Upper lobe of left lung (tissue), 6 donors: ENCODE measurements around the gene RPRML. TPM values are rescaled to one million over a fixed set of nuclear protein-coding genes. Genes with fewer than 3 reads are reported as not detected.

Experiments
- ATAC-seq, 2 donors: fragments of 200-7000 bp; cut with Tn5 transposase; one replicate each; pipeline ENCODE4 v1.9.1; 2022; ENCODE audit warnings: mild to moderate bottlenecking in 2 of 2, moderate library complexity in 2 of 2; ENCODE audit not compliant: low FRiP score in 2 of 2
- DNase-seq, 2 donors: peaks; one replicate each; pipeline ENCODE4 v3.0.0-alpha.2; 2019 to 2020
- H3K27ac ChIP-seq, 4 donors: fragments of 200-600 bp; sonication (generic); one replicate each; pipeline ENCODE4 v1.5.1; 2016 to 2019
- H3K27me3 ChIP-seq, 4 donors: fragments of 200-600 bp; sonication (generic); one replicate each; pipeline ENCODE4 v1.5.1; 2017 to 2019
- H3K36me3 ChIP-seq, 4 donors: fragments of 200-600 bp; sonication (generic); one replicate each; pipeline ENCODE4 v1.5.1; 2016 to 2019
- H3K4me1 ChIP-seq, 4 donors: fragments of 200-600 bp; sonication (generic); one replicate each; pipeline ENCODE4 v1.5.1; 2018 to 2019
- H3K4me3 ChIP-seq, 4 donors: fragments of 200-600 bp; sonication (generic); one replicate each; pipeline ENCODE4 v1.5.1; 2017 to 2019; ENCODE audit warnings: mild to moderate bottlenecking in 2 of 4, moderate library complexity in 1 of 4
- H3K9me3 ChIP-seq, 4 donors: fragments of 200-600 bp; sonication (generic); one replicate each; pipeline ENCODE4 v1.5.1; 2018 to 2019
- EP300 ChIP-seq, 4 donors: sonication (generic); formaldehyde crosslinking; IDR thresholded peaks; one replicate each; pipeline ENCODE4 v1.5.1; 2017; ENCODE audit warnings: antibody characterized with exemption in 4 of 4, control low read depth in 2 of 4
- POLR2A ChIP-seq, 4 donors: fragments of 450-650 bp; IDR thresholded peaks; one replicate each; pipeline ENCODE4 v1.5.1; 2016 to 2017; ENCODE audit warnings: antibody characterized with exemption in 4 of 4, mild to moderate bottlenecking in 2 of 4
- POLR2AphosphoS5 ChIP-seq, 2 donors: sonication (generic); formaldehyde crosslinking; IDR thresholded peaks; one replicate each; pipeline ENCODE4 v1.5.1; 2017; ENCODE audit warnings: antibody characterized with exemption in 2 of 2
- WGBS, 2 donors: methylation state at CpG; one replicate each; pipeline ENCODE4 v1.1.5; 2017 to 2018; 5-methylcytosine and 5-hydroxymethylcytosine counted together
- small RNA-seq, 4 donors: library from RNA; depleted of rRNA; stranded (forward); fragments of <200 nt; gene quantifications; one replicate each; pipeline ENCODE3, GENCODE V24; 2016
- total RNA-seq, 6 donors: library from RNA; depleted of rRNA in 4 of 6; stranded (reverse); fragments of >200 nt in 4 of 6; gene quantifications; one replicate each; pipeline versions ENCODE4 v1.1.0 to v1.2.1, GENCODE V29; 2016 to 2021
- TF ChIP-seq, protein P1 (sequence below), 6 experiments: fragments of 450-650 bp in 4 of 6; fragments of 200-600 bp in 2 of 6; sonication (generic) in 2 of 6; IDR thresholded peaks; one replicate each; pipeline ENCODE4 v1.5.1; 2016 to 2019; ENCODE audit warnings: antibody characterized with exemption in 6 of 6
- donor health status: DM: no; HTN: no; CAD: no; lungs with moderate emphysema.
- donor health status: DM: no; HTN: yes; CAD: no; lungs with severe emphysema.

Gene RPRML
- total RNA-seq, 6 donors from 2014 or later, result 0.30 to 3.9 (median 0.91) TPM; not detected in 3

GRCh38 chr17:46930051-46930450 is 49.0 kb downstream of the RPRML start:
- no peak for DNase-seq

DNA sequence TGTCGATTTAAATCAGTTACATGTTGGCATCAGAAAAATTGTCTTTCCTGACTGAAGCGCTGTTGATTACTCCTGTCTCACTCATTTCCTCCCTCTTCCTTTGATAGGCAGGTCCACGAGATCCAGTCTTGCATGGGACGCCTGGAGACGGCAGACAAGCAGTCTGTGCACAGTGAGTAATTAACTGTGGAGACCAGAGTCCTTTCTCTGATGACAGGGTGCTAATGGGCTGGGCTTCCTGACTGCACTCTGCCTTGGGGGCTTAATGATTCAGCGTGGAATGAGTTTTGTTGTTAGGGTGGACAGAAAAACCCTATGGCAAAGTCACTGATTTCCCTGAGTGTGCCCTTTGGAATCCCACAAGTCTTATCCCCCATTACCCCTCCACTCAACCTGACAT is 49.6 kb downstream of the RPRML start:
- no peak for TF ChIP-seq POLR2A (IDR thresholded peaks at IDR 0.05)
- TF ChIP-seq, protein P1, sequence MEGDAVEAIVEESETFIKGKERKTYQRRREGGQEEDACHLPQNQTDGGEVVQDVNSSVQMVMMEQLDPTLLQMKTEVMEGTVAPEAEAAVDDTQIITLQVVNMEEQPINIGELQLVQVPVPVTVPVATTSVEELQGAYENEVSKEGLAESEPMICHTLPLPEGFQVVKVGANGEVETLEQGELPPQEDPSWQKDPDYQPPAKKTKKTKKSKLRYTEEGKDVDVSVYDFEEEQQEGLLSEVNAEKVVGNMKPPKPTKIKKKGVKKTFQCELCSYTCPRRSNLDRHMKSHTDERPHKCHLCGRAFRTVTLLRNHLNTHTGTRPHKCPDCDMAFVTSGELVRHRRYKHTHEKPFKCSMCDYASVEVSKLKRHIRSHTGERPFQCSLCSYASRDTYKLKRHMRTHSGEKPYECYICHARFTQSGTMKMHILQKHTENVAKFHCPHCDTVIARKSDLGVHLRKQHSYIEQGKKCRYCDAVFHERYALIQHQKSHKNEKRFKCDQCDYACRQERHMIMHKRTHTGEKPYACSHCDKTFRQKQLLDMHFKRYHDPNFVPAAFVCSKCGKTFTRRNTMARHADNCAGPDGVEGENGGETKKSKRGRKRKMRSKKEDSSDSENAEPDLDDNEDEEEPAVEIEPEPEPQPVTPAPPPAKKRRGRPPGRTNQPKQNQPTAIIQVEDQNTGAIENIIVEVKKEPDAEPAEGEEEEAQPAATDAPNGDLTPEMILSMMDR (IDR thresholded peaks at IDR 0.05), result no peak
- Histone ChIP-seq H3K36me3 (peaks cover 37 to 52% (median 44%) of the 10 kb centered on the region in 4 donors), H3K27ac (peak overlapping the region in 2 of 4 donors; percentile 65 to 67), H3K4me1 (peaks cover 24 to 47% (median 35%) of the 10 kb centered on the region in 4 donors), H3K9me3 (no peaks in the 10 kb centered on the region), H3K27me3 (no peaks in the 10 kb centered on the region), H3K4me3 (no peak overlapping the region)
- no peak for DNase-seq
- 42 to 75% methylated on average over 6 of the region's 6 CpGs for WGBS, 2 donors
- no peak for ATAC-seq

More at GRCh38 chr17:46930051-46930450, 49.0 kb downstream of the RPRML start:
- no peak for TF ChIP-seq POLR2AphosphoS5 (IDR thresholded peaks at IDR 0.05)
- TF ChIP-seq, protein P1 (IDR thresholded peaks at IDR 0.05), result no peak
- TF ChIP-seq EP300 (IDR thresholded peaks at IDR 0.05), result no peak
- no peak for TF ChIP-seq POLR2A (IDR thresholded peaks at IDR 0.05)
- H3K36me3 ChIP-seq, result peaks cover 38 to 58% (median 50%) of the 10 kb centered on the region in 4 donors
- 90 to 95% methylated on average over 4 of the region's 4 CpGs for WGBS, 2 donors
- no peak overlapping the region for H3K4me3 ChIP-seq
- H3K9me3 ChIP-seq, result no peaks in the 10 kb centered on the region
- H3K27ac ChIP-seq, result peak overlapping the region in 2 of 4 donors; percentile 26 to 64
- ATAC-seq, result no peak
- peaks cover 17 to 40% (median 30%) of the 10 kb centered on the region in 4 donors for H3K4me1 ChIP-seq
- no peaks in the 10 kb centered on the region for H3K27me3 ChIP-seq

DNA sequence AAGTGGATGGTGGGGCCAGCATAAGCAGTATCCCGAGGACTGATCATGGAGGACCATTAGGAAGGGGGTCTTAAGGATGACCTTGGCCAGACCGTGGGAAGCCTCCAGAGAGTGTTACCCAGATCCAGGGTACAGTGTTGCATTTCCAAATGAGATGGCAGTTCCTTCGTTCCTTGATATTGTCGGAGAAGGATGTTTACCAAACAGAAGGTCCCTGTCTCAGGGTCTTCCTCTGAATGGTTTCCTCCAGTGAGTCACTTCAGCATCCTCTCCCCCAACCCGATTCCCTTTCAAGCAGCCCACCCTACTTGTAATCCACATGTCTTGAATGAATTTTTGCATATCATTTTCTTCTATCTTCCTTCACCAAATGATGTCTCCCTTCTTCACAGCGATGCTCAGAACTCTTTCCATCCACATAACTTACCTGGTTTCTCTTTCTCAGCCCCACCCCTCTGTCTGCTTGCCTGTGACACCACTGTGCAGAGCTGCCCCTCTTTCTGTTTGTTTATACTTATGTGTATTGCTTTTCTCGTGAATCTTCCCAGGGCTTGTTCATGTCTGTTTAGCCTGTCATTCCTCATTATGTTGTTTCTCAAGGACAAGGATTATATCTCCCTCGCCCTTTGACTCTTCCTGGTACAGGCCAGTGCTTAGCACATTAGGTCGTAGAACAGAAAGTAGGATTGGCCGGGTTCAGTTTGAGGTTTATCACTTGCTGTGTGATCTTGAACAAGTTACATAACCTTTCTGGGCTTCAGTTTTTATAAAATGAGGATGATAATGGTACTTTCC is 50.4 kb downstream of the RPRML start:
- DNase-seq (no peak), ATAC-seq (no peak)
- H3K27me3 ChIP-seq, result no peaks in the 10 kb centered on the region
- no peak for TF ChIP-seq POLR2AphosphoS5 (IDR thresholded peaks at IDR 0.05)
- TF ChIP-seq, protein P1 (IDR thresholded peaks at IDR 0.05), result no peak
- TF ChIP-seq EP300 (IDR thresholded peaks at IDR 0.05), result no peak
- TF ChIP-seq POLR2A (IDR thresholded peaks at IDR 0.05), result no peak
- peaks cover 31 to 45% (median 36%) of the 10 kb centered on the region in 4 donors for H3K36me3 ChIP-seq
- WGBS, 2 donors, result 69 to 73% methylated on average over 10 of the region's 10 CpGs
- no peaks in the 10 kb centered on the region for H3K9me3 ChIP-seq
- H3K27ac ChIP-seq, result peak overlapping the region in 2 of 4 donors; percentile 65 to 67
- H3K4me3 ChIP-seq, result no peak overlapping the region
- peaks cover 31 to 54% (median 42%) of the 10 kb centered on the region in 4 donors for H3K4me1 ChIP-seq

Small RNA genes within 50 kb of the gene (small RNA-seq; reads per million reads assigned to genes)
- 0 to 0.33 (median 0) reads per million in 4 donors for gene MIR5089

Other genes starting within 250 kb of the RPRML start
- gene WNT3, start 160.6 kb downstream of the RPRML start, total RNA-seq, result 1 to 10 TPM; 1.1 to 4.6 (median 1.9) TPM
- 1 to 10 TPM in 2 of 6 donors, under 1 TPM in 1, not detected in 3; 0.26 to 8.3 (median 1.8) TPM for gene WNT9B, start 127.7 kb downstream of the RPRML start, total RNA-seq
- gene GOSR2, start 56.1 kb downstream of the RPRML start, total RNA-seq, result 10 to 100 TPM; 40.3 to 79.6 (median 50.8) TPM
- gene CDC27, start 210.0 kb upstream of the RPRML start, total RNA-seq, result 10 to 100 TPM; 40.3 to 74.8 (median 55.1) TPM
- gene MYL4, start 230.1 kb upstream of the RPRML start, total RNA-seq, result 1 to 10 TPM in 3 of 6 donors, not detected in 3; 1.4 to 3.1 (median 1.6) TPM